ENCODE results near the gene COMMD4.
"Not testable (repeated sequence)": the region's sequence is repeated elsewhere in the genome, so short reads cannot be mapped to it uniquely, and the experiment has no call there.

COMMD4 gene

GRCh38 chr15:75307778-75308390 is 28.0 kb upstream of the COMMD4 start:
- DNase-seq (ENCODE audit: low read depth, low spot score): peak; percentile 84
- H3K27me3 ChIP-seq (ENCODE audit: insufficient read depth, insufficient read length): peaks cover 7% of the 10 kb centered on the region
- H3K36me3 ChIP-seq (ENCODE audit: insufficient read depth, insufficient read length, low read length): no peaks in the 10 kb centered on the region
- H3K4me3 ChIP-seq (ENCODE audit: insufficient read length, low read depth): no peak overlapping the region
- no peak overlapping the region for H3K9ac ChIP-seq (ENCODE audit: insufficient read length, low read depth)
- TF ChIP-seq YY1 (IDR thresholded peaks at IDR 0.05; ENCODE audit: insufficient read depth, insufficient read length) (no peak), SUZ12 (IDR thresholded peaks at IDR 0.05; ENCODE audit: extremely low read depth, insufficient read depth, insufficient read length) (no peak), ZNF274 (IDR thresholded peaks at IDR 0.05; ENCODE audit: low read depth, low read length) (no peak)
- no peaks in the 10 kb centered on the region for H3K4me1 ChIP-seq (ENCODE audit: insufficient read depth, insufficient read length)
- H3K9me3 ChIP-seq (ENCODE audit: insufficient read depth, low read length): no peaks in the 10 kb centered on the region

GRCh38 chr15:75309711-75310110 is 26.2 kb upstream of the COMMD4 start:
- H3K27me3 ChIP-seq (ENCODE audit: insufficient read depth, insufficient read length): peaks cover 10% of the 10 kb centered on the region
- H3K36me3 ChIP-seq (ENCODE audit: insufficient read depth, insufficient read length, low read length): no peaks in the 10 kb centered on the region
- H3K9me3 ChIP-seq (ENCODE audit: insufficient read depth, low read length): no peaks in the 10 kb centered on the region
- no peaks in the 10 kb centered on the region for H3K4me1 ChIP-seq (ENCODE audit: insufficient read depth, insufficient read length)
- TF ChIP-seq SUZ12 (IDR thresholded peaks at IDR 0.05; ENCODE audit: extremely low read depth, insufficient read depth, insufficient read length): no peak
- no peak for TF ChIP-seq ZNF274 (IDR thresholded peaks at IDR 0.05; ENCODE audit: low read depth, low read length)
- no peak for TF ChIP-seq YY1 (IDR thresholded peaks at IDR 0.05; ENCODE audit: insufficient read depth, insufficient read length)
- no peak overlapping the region for H3K4me3 ChIP-seq (ENCODE audit: insufficient read length, low read depth)
- no peak overlapping the region for H3K9ac ChIP-seq (ENCODE audit: insufficient read length, low read depth)
- DNase-seq (ENCODE audit: low read depth, low spot score): no peak

GRCh38 chr15:75312548-75312947 is 23.3 kb upstream of the COMMD4 start:
- not testable (repeated sequence) for H3K4me1 ChIP-seq (ENCODE audit: insufficient read depth, insufficient read length); DNase-seq (ENCODE audit: low read depth, low spot score); H3K27me3 ChIP-seq (ENCODE audit: insufficient read depth, insufficient read length); H3K9ac ChIP-seq (ENCODE audit: insufficient read length, low read depth); H3K36me3 ChIP-seq (ENCODE audit: insufficient read depth, insufficient read length, low read length); H3K4me3 ChIP-seq (ENCODE audit: insufficient read length, low read depth); H3K9me3 ChIP-seq (ENCODE audit: insufficient read depth, low read length)

- no peak overlapping the region for H3K9ac ChIP-seq (ENCODE audit: insufficient read length, low read depth)
- TF ChIP-seq SUZ12 (IDR thresholded peaks at IDR 0.05; ENCODE audit: extremely low read depth, insufficient read depth, insufficient read length): no peak
- no peak for TF ChIP-seq YY1 (IDR thresholded peaks at IDR 0.05; ENCODE audit: insufficient read depth, insufficient read length)
- no peak for TF ChIP-seq ZNF274 (IDR thresholded peaks at IDR 0.05; ENCODE audit: low read depth, low read length)
- DNase-seq (ENCODE audit: low read depth, low spot score): no peak
Measured at GRCh38 chr15:75313116-75313845, 22.6 kb upstream of the COMMD4 start.

DNA sequence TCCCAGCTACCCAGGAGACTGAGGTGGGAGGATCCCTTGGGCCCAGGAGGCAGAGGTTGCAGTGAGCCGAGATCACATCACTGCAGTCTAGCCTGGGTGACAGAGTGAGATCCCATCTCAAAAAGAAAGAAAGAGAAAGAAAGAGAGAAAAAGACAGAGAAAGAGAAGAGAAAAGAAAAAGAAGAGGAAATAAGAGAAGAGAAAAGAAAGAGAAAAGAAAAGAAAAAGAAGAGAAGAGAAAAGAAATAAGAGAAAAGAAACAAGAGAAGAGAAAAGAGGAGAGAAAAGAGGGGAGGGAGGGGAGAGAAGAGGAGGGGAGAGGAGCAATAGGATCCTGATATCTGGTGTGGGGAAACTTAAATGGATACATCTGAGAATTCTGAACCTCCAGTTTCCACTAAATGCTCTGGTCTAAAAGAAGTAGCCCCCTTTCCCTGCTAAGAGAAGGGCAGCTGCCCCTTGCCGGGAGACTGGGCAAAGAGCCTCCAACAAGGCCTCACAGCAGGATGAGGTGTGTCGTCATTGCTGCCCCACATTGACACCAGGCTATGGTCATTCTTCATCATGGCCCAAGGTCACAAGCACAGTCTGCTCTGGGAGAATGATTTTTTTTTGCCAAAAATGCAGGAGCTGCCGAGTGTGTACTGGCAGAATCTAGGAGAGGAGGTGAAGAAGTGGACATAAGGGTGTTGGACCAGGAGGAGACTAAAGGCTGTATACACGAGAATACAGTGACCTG is 21.1 kb upstream of the COMMD4 start:
- Histone ChIP-seq H3K9me3 (ENCODE audit: insufficient read depth, low read length) (no peaks in the 10 kb centered on the region), H3K36me3 (ENCODE audit: insufficient read depth, insufficient read length, low read length) (no peaks in the 10 kb centered on the region), H3K9ac (ENCODE audit: insufficient read length, low read depth) (no peak overlapping the region), H3K4me3 (ENCODE audit: insufficient read length, low read depth) (no peak overlapping the region), H3K4me1 (ENCODE audit: insufficient read depth, insufficient read length) (no peaks in the 10 kb centered on the region), H3K27me3 (ENCODE audit: insufficient read depth, insufficient read length) (peaks cover 3% of the 10 kb centered on the region)
- no peak for DNase-seq (ENCODE audit: low read depth, low spot score)
- TF ChIP-seq SUZ12 (IDR thresholded peaks at IDR 0.05; ENCODE audit: extremely low read depth, insufficient read depth, insufficient read length) (no peak), ZNF274 (IDR thresholded peaks at IDR 0.05; ENCODE audit: low read depth, low read length) (no peak)

More at GRCh38 chr15:75313116-75313845, 22.6 kb upstream of the COMMD4 start:
- no peak overlapping the region for H3K4me3 ChIP-seq (ENCODE audit: insufficient read length, low read depth)
- H3K27me3 ChIP-seq (ENCODE audit: insufficient read depth, insufficient read length): peaks cover 8% of the 10 kb centered on the region
- H3K9me3 ChIP-seq (ENCODE audit: insufficient read depth, low read length): no peaks in the 10 kb centered on the region
- no peaks in the 10 kb centered on the region for H3K36me3 ChIP-seq (ENCODE audit: insufficient read depth, insufficient read length, low read length)
- H3K4me1 ChIP-seq (ENCODE audit: insufficient read depth, insufficient read length): no peaks in the 10 kb centered on the region

DNA sequence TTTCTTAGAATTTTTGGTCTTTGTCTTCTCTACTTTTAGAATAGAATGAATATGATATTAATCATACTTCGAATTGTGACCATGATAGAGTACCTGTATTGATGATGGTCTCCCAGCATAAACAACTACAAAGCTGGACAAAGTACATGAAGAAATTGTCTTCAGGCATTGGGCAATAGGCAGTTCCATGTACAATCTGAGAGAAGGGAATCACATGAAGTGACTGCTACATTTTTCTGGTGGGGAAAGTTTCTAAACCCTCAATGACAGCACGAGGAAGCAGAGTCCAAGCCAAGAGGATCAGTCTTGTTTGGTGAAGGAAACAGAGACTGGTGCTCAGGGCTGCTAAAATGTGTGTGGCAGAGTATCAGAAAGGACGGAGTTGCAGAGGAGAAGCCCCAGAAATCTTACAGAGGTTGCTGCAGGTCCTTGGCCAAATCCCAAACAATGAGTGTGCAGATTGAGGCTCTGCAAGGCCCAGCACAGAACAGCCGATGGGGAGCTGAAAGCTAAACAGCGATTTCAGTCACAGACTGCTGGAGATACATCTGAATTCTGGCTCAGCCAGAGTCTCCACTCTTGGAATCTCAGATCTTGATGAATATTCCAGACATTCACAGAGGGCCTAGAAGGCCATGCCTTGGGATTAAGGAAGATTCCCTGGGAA is 16.5 kb upstream of the COMMD4 start:
- not testable (repeated sequence) for H3K27me3 ChIP-seq (ENCODE audit: insufficient read depth, insufficient read length)

DNA sequence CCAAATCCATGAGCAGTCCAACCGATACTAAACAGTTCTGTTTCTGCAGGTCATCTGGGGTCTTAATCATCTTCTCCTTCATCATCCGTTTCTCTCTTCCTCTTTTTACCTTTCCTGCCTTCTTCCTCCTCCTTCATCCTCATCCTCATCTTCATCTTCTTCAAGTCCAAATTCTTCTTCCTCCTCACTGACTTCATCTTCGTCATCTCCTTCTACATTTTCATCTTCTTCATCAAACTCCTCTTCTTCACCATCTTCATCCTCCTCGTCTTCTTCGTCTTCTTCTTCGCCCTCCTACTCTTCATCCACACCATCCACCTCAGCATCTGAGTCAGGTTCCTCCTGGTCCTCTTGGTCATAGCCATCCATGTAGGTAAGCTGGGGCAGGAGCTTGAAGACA is 14.2 kb upstream of the COMMD4 start:
- Histone ChIP-seq H3K27me3 (ENCODE audit: insufficient read depth, insufficient read length) (peaks cover 5% of the 10 kb centered on the region), H3K36me3 (ENCODE audit: insufficient read depth, insufficient read length, low read length) (no peaks in the 10 kb centered on the region), H3K9ac (ENCODE audit: insufficient read length, low read depth) (no peak overlapping the region), H3K4me3 (ENCODE audit: insufficient read length, low read depth) (no peak overlapping the region), H3K4me1 (ENCODE audit: insufficient read depth, insufficient read length) (no peaks in the 10 kb centered on the region), H3K9me3 (ENCODE audit: insufficient read depth, low read length) (no peaks in the 10 kb centered on the region)
- TF ChIP-seq YY1 (IDR thresholded peaks at IDR 0.05; ENCODE audit: insufficient read depth, insufficient read length) (no peak), ZNF274 (IDR thresholded peaks at IDR 0.05; ENCODE audit: low read depth, low read length) (no peak), SUZ12 (IDR thresholded peaks at IDR 0.05; ENCODE audit: extremely low read depth, insufficient read depth, insufficient read length) (no peak)
- DNase-seq (ENCODE audit: low read depth, low spot score): no peak

More for the DNA sequence above, 16.5 kb upstream of the COMMD4 start:
- not testable (repeated sequence) for H3K4me1 ChIP-seq (ENCODE audit: insufficient read depth, insufficient read length); H3K9me3 ChIP-seq (ENCODE audit: insufficient read depth, low read length); H3K9ac ChIP-seq (ENCODE audit: insufficient read length, low read depth); H3K4me3 ChIP-seq (ENCODE audit: insufficient read length, low read depth); H3K36me3 ChIP-seq (ENCODE audit: insufficient read depth, insufficient read length, low read length); DNase-seq (ENCODE audit: low read depth, low spot score)

Data from NT2/D1 (cell line).